ENCODE measurements around the gene TNFRSF1A. TPM values are rescaled to one million over a fixed set of nuclear protein-coding genes. Genes with fewer than 3 reads are reported as not detected.

The TNFRSF1A gene
- total and polyA plus RNA-seq, 4 experiments from 2014 or later: 14.5 to 86.7 (median 58.6) TPM

DNA sequence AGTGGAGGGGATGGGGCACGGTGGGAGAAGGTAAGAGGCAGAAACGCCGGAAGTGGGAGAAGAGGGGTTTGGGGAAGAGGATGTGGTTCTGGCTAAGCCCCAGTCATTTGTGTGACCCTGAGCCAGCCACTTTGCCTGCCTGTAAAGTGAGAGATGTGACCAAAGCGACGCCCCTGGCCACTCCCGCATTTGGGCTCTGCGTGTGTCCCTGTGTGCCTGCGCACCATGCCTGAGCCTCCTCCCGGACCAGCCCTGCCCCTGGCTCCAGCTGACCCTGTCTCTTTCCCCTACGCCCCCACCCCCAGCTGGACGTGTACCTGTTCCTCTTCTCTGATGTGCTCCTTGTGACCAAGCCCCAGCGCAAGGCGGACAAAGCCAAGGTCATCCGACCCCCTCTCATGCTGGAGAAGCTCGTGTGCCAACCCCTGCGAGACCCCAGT, 23.4 kb downstream of the TNFRSF1A start:
- H3K27me3 ChIP-seq (ENCODE audit: insufficient read depth, low read length): no peaks in the 10 kb centered on the region
- no peaks in the 10 kb centered on the region for H3K27me3 Mint-ChIP-seq
- H3K4me3 ChIP-seq (ENCODE audit: low read length in 2 of 2): no peak overlapping the region
- DNase-seq: no peak
- H3K9me3 Mint-ChIP-seq: no peaks in the 10 kb centered on the region
- ChIA-PET POLR2A (ENCODE audit: partially characterized antibody) (no interaction called here), CTCF (ENCODE audit: partially characterized antibody) (interaction anchor here (1.6 kb wide), 1 partner anchor 219 kb away, joined by 4 read pairs; no protein-coding TSS in a partner anchor)
- peaks cover 0 to 1% of the 10 kb centered on the region in 2 donors for H3K36me3 Mint-ChIP-seq
- peaks cover 24% of the 10 kb centered on the region for H3K4me1 ChIP-seq (ENCODE audit: insufficient read depth, low read length)
- H3K4me3 Mint-ChIP-seq: peak overlapping the region in 1 of 8 donors; percentile 55
- no peak overlapping the region for H3K27ac ChIP-seq (ENCODE audit: low read depth, low read length)
- no peaks in the 10 kb centered on the region for H3K36me3 ChIP-seq (ENCODE audit: insufficient read depth, low read length)
- H3K9me3 ChIP-seq (ENCODE audit: control insufficient read depth in 1 of 2, low read length in 2 of 2): no peaks in the 10 kb centered on the region
- intact Hi-C loops (cut with micrococcal nuclease): no loop called here
- peaks cover 19 to 34% (median 26%) of the 10 kb centered on the region in 4 donors for H3K4me1 Mint-ChIP-seq
- peak overlapping the region in 4 of 7 donors; percentile 3 to 52 (median 26) for H3K27ac Mint-ChIP-seq

GRCh38 chr12:6317693-6318439, 24.0 kb downstream of the TNFRSF1A start:
- no peak overlapping the region for H3K27ac ChIP-seq (ENCODE audit: low read depth, low read length)
- H3K27ac Mint-ChIP-seq: peak overlapping the region in 4 of 7 donors; percentile 29 to 58 (median 47)
- H3K36me3 Mint-ChIP-seq: no peaks in the 10 kb centered on the region
- CTCF ChIA-PET (ENCODE audit: partially characterized antibody): interaction anchor here (1.6 kb wide), 1 partner anchor 220 kb away, joined by 4 read pairs; no protein-coding TSS in a partner anchor
- no peak overlapping the region for H3K4me3 ChIP-seq (ENCODE audit: low read length in 2 of 2)
- peak overlapping the region in 5 of 8 donors; percentile 0 to 47 (median 17) for H3K4me3 Mint-ChIP-seq
- no peaks in the 10 kb centered on the region for H3K36me3 ChIP-seq (ENCODE audit: insufficient read depth, low read length)
- H3K4me1 Mint-ChIP-seq: peaks cover 13 to 28% (median 21%) of the 10 kb centered on the region in 4 donors
- peaks cover 18% of the 10 kb centered on the region for H3K4me1 ChIP-seq (ENCODE audit: insufficient read depth, low read length)
- POLR2A ChIA-PET (ENCODE audit: partially characterized antibody): no interaction called here
- no peaks in the 10 kb centered on the region for H3K27me3 Mint-ChIP-seq
- no peaks in the 10 kb centered on the region for H3K27me3 ChIP-seq (ENCODE audit: insufficient read depth, low read length)
- intact Hi-C loops (cut with micrococcal nuclease): no loop called here
- no peaks in the 10 kb centered on the region for H3K9me3 Mint-ChIP-seq
- no peaks in the 10 kb centered on the region for H3K9me3 ChIP-seq (ENCODE audit: control insufficient read depth in 1 of 2, low read length in 2 of 2)
- DNase-seq: no peak

GRCh38 chr12:6316921-6317692, 24.8 kb downstream of the TNFRSF1A start:
- peaks cover 12 to 21% (median 15%) of the 10 kb centered on the region in 4 donors for H3K4me1 Mint-ChIP-seq
- H3K9me3 Mint-ChIP-seq: no peaks in the 10 kb centered on the region
- Histone ChIP-seq H3K4me3 (ENCODE audit: low read length in 2 of 2) (no peak overlapping the region), H3K4me1 (ENCODE audit: insufficient read depth, low read length) (peaks cover 12% of the 10 kb centered on the region), H3K36me3 (ENCODE audit: insufficient read depth, low read length) (no peaks in the 10 kb centered on the region), H3K27me3 (ENCODE audit: insufficient read depth, low read length) (no peaks in the 10 kb centered on the region), H3K9me3 (ENCODE audit: control insufficient read depth in 1 of 2, low read length in 2 of 2) (no peaks in the 10 kb centered on the region), H3K27ac (ENCODE audit: low read depth, low read length) (no peak overlapping the region)
- H3K36me3 Mint-ChIP-seq: no peaks in the 10 kb centered on the region
- intact Hi-C loops (cut with micrococcal nuclease): no loop called here
- no peak for DNase-seq
- peaks cover 0 to 1% of the 10 kb centered on the region in 2 donors for H3K27me3 Mint-ChIP-seq
- POLR2A ChIA-PET (ENCODE audit: partially characterized antibody): no interaction called here
- CTCF ChIA-PET (ENCODE audit: partially characterized antibody): no interaction called here
- H3K4me3 Mint-ChIP-seq: no peak overlapping the region
- H3K27ac Mint-ChIP-seq: no peak overlapping the region

GRCh38 chr12:6315704-6316597, 25.9 kb downstream of the TNFRSF1A start:
- CTCF ChIA-PET (ENCODE audit: partially characterized antibody): interaction anchor here (0.6 to 1.1 kb wide), 3 partner anchors 10 to 1504 kb away, joined by 3 to 4 read pairs (median 3); no protein-coding TSS in a partner anchor
- H3K9me3 ChIP-seq (ENCODE audit: control insufficient read depth in 1 of 2, low read length in 2 of 2): no peaks in the 10 kb centered on the region
- Mint-ChIP-seq H3K27me3 (peaks cover 1 to 2% of the 10 kb centered on the region in 2 donors), H3K4me3 (no peak overlapping the region), H3K27ac (no peak overlapping the region), H3K36me3 (no peaks in the 10 kb centered on the region), H3K4me1 (peaks cover 11 to 17% (median 14%) of the 10 kb centered on the region in 4 donors), H3K9me3 (no peaks in the 10 kb centered on the region)
- intact Hi-C loops (cut with micrococcal nuclease): no loop called here
- peaks cover 14% of the 10 kb centered on the region for H3K4me1 ChIP-seq (ENCODE audit: insufficient read depth, low read length)
- H3K4me3 ChIP-seq (ENCODE audit: low read length in 2 of 2): no peak overlapping the region
- peaks cover 3% of the 10 kb centered on the region for H3K27me3 ChIP-seq (ENCODE audit: insufficient read depth, low read length)
- no peak overlapping the region for H3K27ac ChIP-seq (ENCODE audit: low read depth, low read length)
- no peak for DNase-seq
- POLR2A ChIA-PET (ENCODE audit: partially characterized antibody): no interaction called here
- H3K36me3 ChIP-seq (ENCODE audit: insufficient read depth, low read length): no peaks in the 10 kb centered on the region

DNA sequence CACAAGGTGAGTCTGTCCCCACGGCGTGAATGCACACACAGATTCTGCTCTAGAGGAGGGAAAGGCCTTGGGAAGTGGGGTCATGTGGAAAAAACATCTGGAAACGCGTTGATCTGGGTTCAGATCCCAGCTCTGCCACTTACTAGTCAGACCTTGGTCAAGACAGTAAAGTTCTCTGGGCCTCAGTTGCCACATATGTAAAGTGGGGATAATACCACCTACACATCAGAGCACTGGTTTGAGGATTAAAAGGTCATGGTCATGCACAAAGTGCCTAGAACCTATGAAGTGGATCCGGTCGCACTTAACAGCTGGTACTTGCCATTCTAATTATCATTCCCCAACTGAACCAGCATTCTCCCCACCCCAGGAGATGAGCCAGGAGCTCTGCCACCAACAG, 26.7 kb downstream of the TNFRSF1A start:
- Histone ChIP-seq H3K27me3 (ENCODE audit: insufficient read depth, low read length) (peaks cover 5% of the 10 kb centered on the region), H3K9me3 (ENCODE audit: control insufficient read depth in 1 of 2, low read length in 2 of 2) (no peaks in the 10 kb centered on the region), H3K36me3 (ENCODE audit: insufficient read depth, low read length) (no peaks in the 10 kb centered on the region), H3K4me1 (ENCODE audit: insufficient read depth, low read length) (peaks cover 18% of the 10 kb centered on the region), H3K27ac (ENCODE audit: low read depth, low read length) (no peak overlapping the region), H3K4me3 (ENCODE audit: low read length in 2 of 2) (no peak overlapping the region)
- POLR2A ChIA-PET (ENCODE audit: partially characterized antibody): no interaction called here
- Mint-ChIP-seq H3K27ac (no peak overlapping the region), H3K27me3 (peaks cover 1 to 2% of the 10 kb centered on the region in 2 donors), H3K4me3 (no peak overlapping the region), H3K9me3 (no peaks in the 10 kb centered on the region), H3K4me1 (peaks cover 11 to 17% (median 14%) of the 10 kb centered on the region in 4 donors), H3K36me3 (no peaks in the 10 kb centered on the region)
- intact Hi-C loops (cut with micrococcal nuclease): no loop called here
- CTCF ChIA-PET (ENCODE audit: partially characterized antibody): interaction anchor here (0.6 to 1.1 kb wide), 2 partner anchors 10 to 1504 kb away, joined by 3 to 4 read pairs; no protein-coding TSS in a partner anchor
- DNase-seq: no peak

DNA sequence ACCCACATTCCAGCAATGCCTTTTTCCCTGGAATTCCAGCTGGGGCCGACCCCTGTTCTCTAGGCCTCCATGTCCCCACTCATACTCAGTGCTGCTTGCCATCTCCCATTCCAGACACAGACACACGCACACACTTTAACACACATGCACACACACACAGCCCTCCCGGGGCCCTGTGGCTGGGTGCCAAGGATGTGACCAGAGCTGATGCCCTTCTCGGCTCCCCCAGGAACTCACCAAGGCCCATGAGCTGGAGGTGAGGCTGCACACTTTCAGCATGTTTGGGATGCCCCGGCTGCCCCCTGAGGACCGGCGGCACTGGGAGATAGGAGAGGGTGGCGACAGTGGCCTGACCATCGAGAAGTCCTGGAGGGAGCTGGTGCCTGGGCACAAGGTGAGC, 27.1 kb downstream of the TNFRSF1A start:
- ChIA-PET POLR2A (ENCODE audit: partially characterized antibody) (no interaction called here), CTCF (ENCODE audit: partially characterized antibody) (interaction anchor here (1.1 kb wide), 1 partner anchor 9 kb away, joined by 4 read pairs; no protein-coding TSS in a partner anchor)
- H3K9me3 Mint-ChIP-seq: no peaks in the 10 kb centered on the region
- peaks cover 1 to 2% of the 10 kb centered on the region in 2 donors for H3K27me3 Mint-ChIP-seq
- no peak overlapping the region for H3K27ac Mint-ChIP-seq
- Histone ChIP-seq H3K27ac (ENCODE audit: low read depth, low read length) (no peak overlapping the region), H3K4me1 (ENCODE audit: insufficient read depth, low read length) (peaks cover 18% of the 10 kb centered on the region), H3K27me3 (ENCODE audit: insufficient read depth, low read length) (peaks cover 5% of the 10 kb centered on the region), H3K4me3 (ENCODE audit: low read length in 2 of 2) (no peak overlapping the region), H3K36me3 (ENCODE audit: insufficient read depth, low read length) (no peaks in the 10 kb centered on the region), H3K9me3 (ENCODE audit: control insufficient read depth in 1 of 2, low read length in 2 of 2) (no peaks in the 10 kb centered on the region)
- intact Hi-C loops (cut with micrococcal nuclease): no loop called here
- no peak for DNase-seq
- H3K4me1 Mint-ChIP-seq: peaks cover 11 to 17% (median 13%) of the 10 kb centered on the region in 4 donors
- no peaks in the 10 kb centered on the region for H3K36me3 Mint-ChIP-seq
- H3K4me3 Mint-ChIP-seq: no peak overlapping the region
